HCT116 (cell line): ENCODE data around the gene DRC7. TPM values are rescaled to one million over a fixed set of nuclear protein-coding genes. Genes with fewer than 3 reads are reported as not detected.

ENCODE experiments used
- ATAC-seq: fragments of 200-7000 bp; cut with Tn5 transposase; 2 replicates; pipeline ENCODE4 v1.9.1; 2020; ENCODE audit warnings: mild to moderate bottlenecking, moderate library complexity
- BruUV-seq: library from RNA; stranded (reverse); fragments of 400-500 nt; replicated peaks from 2 replicates; lab custom pipeline; 2021; lab: Mats Ljungman, UMichigan
- CTCF ChIA-PET: fragments of 300-600 bp; sonication (Branson Sonifier 250); formaldehyde crosslinking; loops from one replicate; lab custom pipeline; 2021; ENCODE audit warnings: antibody characterized with exemption; lab: Charles Lee
- POLR2A ChIA-PET: fragments of 300-600, 350-600 bp; sonication (Branson Sonifier 250); formaldehyde crosslinking; loops from one replicate; lab custom pipeline; 2021; ENCODE audit warnings: antibody characterized with exemption; lab: Charles Lee
- RAD21 ChIA-PET, 2 experiments: fragments of 300-600 bp; sonication (Branson Sonifier 250); formaldehyde crosslinking; loops; one replicate each; lab custom pipeline; 2023; ENCODE audit warnings: low total read pairs in 2 of 2; ENCODE audit not compliant: uncharacterized antibody in 2 of 2, unreplicated experiment in 2 of 2, low non-redundant PET in 1 of 2; lab: Charles Lee
- DNase-seq: peaks from one replicate; pipeline ENCODE4 v3.0.0-alpha.2; 2010; ENCODE audit warnings: low read depth, low spot score
- H2AFZ ChIP-seq: fragments of 200-600 bp; shearing (Covaris generic), sonication (generic); 2 replicates; pipeline ENCODE4 v1.6.1; 2017; ENCODE audit warnings: low read depth, mixed run types, mixed read lengths, antibody characterized with exemption, low read length; ENCODE audit not compliant: poor library complexity, severe bottlenecking
- H3K27ac ChIP-seq: 2 replicates; pipeline ENCODE4 v1.5.1; 2012; ENCODE audit warnings: low read depth, low read length
- H3K27me3 ChIP-seq: fragments of 200-600 bp; sonication (generic); 2 replicates; pipeline ENCODE4 v1.6.1; 2016; ENCODE audit warnings: mixed run types, low read length, mixed read lengths; ENCODE audit not compliant: insufficient read depth
- H3K36me3 ChIP-seq, 2 experiments: fragments of 200-500 bp in 1 of 2; fragments of 200-600 bp in 1 of 2; sonication (Bioruptor generic) in 1 of 2; sonication (generic) in 1 of 2; 2 replicates each; pipeline versions ENCODE4 v1.5.1 to v1.6.1; 2014 to 2016; ENCODE audit warnings: low read length in 2 of 2, inconsistent platforms in 1 of 2, mixed read lengths in 1 of 2, mixed run types in 1 of 2; ENCODE audit not compliant: insufficient read depth in 2 of 2, control insufficient read depth in 1 of 2
- H3K4me1 ChIP-seq, 2 experiments: fragments of 200-600 bp in 1 of 2; sonication (generic) in 1 of 2; 2 replicates each; pipeline versions ENCODE4 v1.5.1 to v1.6.1; 2012 to 2017; ENCODE audit warnings: low read length in 2 of 2, inconsistent platforms in 1 of 2, mild to moderate bottlenecking in 1 of 2, mixed read lengths in 1 of 2, mixed run types in 1 of 2, moderate library complexity in 1 of 2; ENCODE audit not compliant: insufficient read depth in 2 of 2, control insufficient read depth in 1 of 2
- H3K4me2 ChIP-seq: fragments of 200-600 bp; sonication (generic); 2 replicates; pipeline ENCODE4 v1.6.1; 2017; ENCODE audit warnings: mixed run types, low read length, mixed read lengths
- H3K4me3 ChIP-seq, 2 experiments: fragments of 200-600 bp in 1 of 2; sonication (generic) in 1 of 2; replicated peaks in 1 of 2; 2 replicates each; pipeline ENCODE4 v1.5.1; 2011 to 2016; ENCODE audit warnings: low read length in 2 of 2, control low read depth in 1 of 2, low read depth in 1 of 2, mild to moderate bottlenecking in 1 of 2, mixed read lengths in 1 of 2, mixed run types in 1 of 2
- H3K79me2 ChIP-seq: fragments of 200-600 bp; sonication (generic); 2 replicates; pipeline ENCODE4 v1.6.1; 2017; ENCODE audit warnings: mild to moderate bottlenecking, mixed run types, low read length, moderate library complexity, mixed read lengths; ENCODE audit not compliant: insufficient read depth
- H3K9ac ChIP-seq: fragments of 200-600 bp; sonication (generic); 2 replicates; pipeline ENCODE4 v1.6.1; 2016; ENCODE audit warnings: low read length, mixed read lengths
- H3K9me2 ChIP-seq: fragments of 200-600 bp; sonication (generic), shearing (Covaris generic); 2 replicates; pipeline ENCODE4 v1.6.1; 2017; ENCODE audit warnings: mixed run types, mild to moderate bottlenecking, moderate library complexity; ENCODE audit not compliant: insufficient read depth
- H3K9me3 ChIP-seq, 2 experiments: fragments of 200-500 bp in 1 of 2; fragments of 200-600 bp in 1 of 2; sonication (Bioruptor generic) in 1 of 2; sonication (generic) in 1 of 2; 2 replicates each; pipeline ENCODE4 v1.6.1; 2014 to 2017; ENCODE audit warnings: low read length in 2 of 2, mixed read lengths in 2 of 2, inconsistent platforms in 1 of 2, low read depth in 1 of 2, mild to moderate bottlenecking in 1 of 2, mixed run types in 1 of 2, moderate library complexity in 1 of 2; ENCODE audit not compliant: control insufficient read depth in 1 of 2, insufficient read depth in 1 of 2
- H4K20me1 ChIP-seq: fragments of 200-600 bp; sonication (generic), shearing (Covaris generic); 2 replicates; pipeline ENCODE4 v1.6.1; 2017; ENCODE audit warnings: mixed run types, mild to moderate bottlenecking, moderate library complexity; ENCODE audit not compliant: insufficient read depth
- EGR1 ChIP-seq: IDR thresholded peaks from 2 replicates; pipeline ENCODE4 v1.6.1; 2012; ENCODE audit warnings: low read depth
- ELF1 ChIP-seq: IDR thresholded peaks from 2 replicates; pipeline ENCODE4 v1.6.1; 2012; ENCODE audit warnings: low read depth, borderline replicate concordance
- EZH2 ChIP-seq: fragments of 200-600 bp; sonication (generic); IDR thresholded peaks from 2 replicates; pipeline ENCODE4 v1.6.1; 2017; ENCODE audit warnings: antibody characterized with exemption, mixed run types
- EZH2phosphoT487 ChIP-seq: fragments of 200-600 bp; IDR thresholded peaks from 2 replicates; pipeline ENCODE4 v1.6.1; 2018; ENCODE audit warnings: antibody characterized with exemption, borderline replicate concordance
- FOSL1 ChIP-seq: IDR thresholded peaks from 2 replicates; pipeline ENCODE4 v1.6.1; 2012; ENCODE audit warnings: low read depth
- JUND ChIP-seq: IDR thresholded peaks from 2 replicates; pipeline ENCODE4 v1.6.1; 2012
- SIN3A ChIP-seq: IDR thresholded peaks from 2 replicates; pipeline ENCODE4 v1.6.1; 2012; ENCODE audit warnings: low read depth
- SP1 ChIP-seq: IDR thresholded peaks from 2 replicates; pipeline ENCODE4 v1.6.1; 2012; ENCODE audit warnings: low read depth
- SRF ChIP-seq: IDR thresholded peaks from 2 replicates; pipeline ENCODE4 v1.6.1; 2012; ENCODE audit warnings: low read depth
- TCF7L2 ChIP-seq: IDR thresholded peaks from 2 replicates; pipeline ENCODE4 v1.7.0; 2011; ENCODE audit warnings: borderline replicate concordance, inconsistent platforms; ENCODE audit not compliant: insufficient read depth, insufficient read length; ENCODE audit errors: extremely low read depth
- ZFX ChIP-seq: fragments of 450-650 bp; IDR thresholded peaks from 2 replicates; pipeline ENCODE4 v1.6.1; 2017
- intact Hi-C: fragments of 100-400 bp; cut with micrococcal nuclease; formaldehyde crosslinking; loops from 2 replicates; pipeline ENCODE4 v1.10.0; 2022
- total RNA-seq: library from RNA; stranded (reverse); gene quantifications from one replicate; pipeline ENCODE4 v1.2.1, GENCODE V29; 2021; ENCODE audit not compliant: unreplicated experiment
- TF ChIP-seq, protein P1 (sequence below): IDR thresholded peaks from 2 replicates; pipeline ENCODE4 v1.6.1; 2012; ENCODE audit warnings: low read depth

DRC7 gene
- total RNA-seq, 1 experiment from 2014 or later, result 0.91 TPM

DNA sequence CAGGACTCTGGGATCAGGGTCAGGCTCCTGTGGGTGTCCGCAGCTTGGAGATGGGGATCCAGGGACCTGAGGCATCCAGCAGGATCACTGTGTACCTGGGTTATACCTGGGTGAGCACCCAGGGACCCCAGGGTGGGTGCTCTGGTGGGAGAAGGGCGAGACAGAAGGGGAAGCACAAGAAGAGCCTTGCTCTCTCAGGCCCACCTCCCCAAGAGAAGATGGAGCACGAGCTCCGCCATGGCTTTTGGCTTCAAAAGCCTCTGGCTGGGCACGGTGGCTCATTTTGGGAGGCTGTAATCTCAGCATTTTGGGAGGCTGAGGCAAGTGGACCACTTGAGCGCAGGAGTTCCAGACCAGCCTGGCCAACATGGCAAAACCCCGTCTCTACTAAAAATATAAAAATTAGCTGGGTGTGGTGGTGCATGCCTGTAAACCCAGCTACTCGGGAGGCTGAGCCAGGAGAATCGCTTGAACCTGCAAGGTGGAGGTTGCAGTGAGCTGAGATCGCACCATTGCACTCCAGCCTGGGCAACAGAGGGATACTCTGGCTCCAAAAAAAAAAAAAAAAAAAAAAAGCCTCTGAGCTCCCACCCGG is 8.9 kb downstream of the DRC7 start:
- Histone ChIP-seq H4K20me1 (no peaks in the 10 kb centered on the region), H3K4me3 (no peak overlapping the region), H3K79me2 (no peaks in the 10 kb centered on the region), H3K27ac (no peak overlapping the region), H3K4me2 (no peak overlapping the region), H3K36me3 (no peaks in the 10 kb centered on the region), H2AFZ (no peak overlapping the region), H3K4me1 (no peaks in the 10 kb centered on the region), H3K9me2 (no peaks in the 10 kb centered on the region), H3K27me3 (0 out of 2 replicates have a peak, but pooled peaks cover 3% of the 10 kb centered on the region), H3K9me3 (no peaks in the 10 kb centered on the region), H3K9ac (no peak overlapping the region)
- DNase-seq (no peak), ATAC-seq (no peak)
- BruUV-seq, result no TSS peak
- POLR2A ChIA-PET, result interaction anchor here (0.7 kb wide), 1 partner anchor 120 kb away, joined by 4 read pairs; no protein-coding TSS in a partner anchor
- CTCF ChIA-PET, result no interaction called here
- intact Hi-C loops, result no loop called here
- TF ChIP-seq EGR1 (no peak), FOSL1 (no peak), TCF7L2 (no peak), EZH2phosphoT487 (no peak), SRF (no peak), JUND (no peak), SIN3A (no peak), ELF1 (no peak), SP1 (no peak), ZFX (no peak), EZH2 (no peak)
- TF ChIP-seq, protein P1, sequence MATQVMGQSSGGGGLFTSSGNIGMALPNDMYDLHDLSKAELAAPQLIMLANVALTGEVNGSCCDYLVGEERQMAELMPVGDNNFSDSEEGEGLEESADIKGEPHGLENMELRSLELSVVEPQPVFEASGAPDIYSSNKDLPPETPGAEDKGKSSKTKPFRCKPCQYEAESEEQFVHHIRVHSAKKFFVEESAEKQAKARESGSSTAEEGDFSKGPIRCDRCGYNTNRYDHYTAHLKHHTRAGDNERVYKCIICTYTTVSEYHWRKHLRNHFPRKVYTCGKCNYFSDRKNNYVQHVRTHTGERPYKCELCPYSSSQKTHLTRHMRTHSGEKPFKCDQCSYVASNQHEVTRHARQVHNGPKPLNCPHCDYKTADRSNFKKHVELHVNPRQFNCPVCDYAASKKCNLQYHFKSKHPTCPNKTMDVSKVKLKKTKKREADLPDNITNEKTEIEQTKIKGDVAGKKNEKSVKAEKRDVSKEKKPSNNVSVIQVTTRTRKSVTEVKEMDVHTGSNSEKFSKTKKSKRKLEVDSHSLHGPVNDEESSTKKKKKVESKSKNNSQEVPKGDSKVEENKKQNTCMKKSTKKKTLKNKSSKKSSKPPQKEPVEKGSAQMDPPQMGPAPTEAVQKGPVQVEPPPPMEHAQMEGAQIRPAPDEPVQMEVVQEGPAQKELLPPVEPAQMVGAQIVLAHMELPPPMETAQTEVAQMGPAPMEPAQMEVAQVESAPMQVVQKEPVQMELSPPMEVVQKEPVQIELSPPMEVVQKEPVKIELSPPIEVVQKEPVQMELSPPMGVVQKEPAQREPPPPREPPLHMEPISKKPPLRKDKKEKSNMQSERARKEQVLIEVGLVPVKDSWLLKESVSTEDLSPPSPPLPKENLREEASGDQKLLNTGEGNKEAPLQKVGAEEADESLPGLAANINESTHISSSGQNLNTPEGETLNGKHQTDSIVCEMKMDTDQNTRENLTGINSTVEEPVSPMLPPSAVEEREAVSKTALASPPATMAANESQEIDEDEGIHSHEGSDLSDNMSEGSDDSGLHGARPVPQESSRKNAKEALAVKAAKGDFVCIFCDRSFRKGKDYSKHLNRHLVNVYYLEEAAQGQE, result no peak
- RAD21 ChIA-PET, result no interaction called here
